CD4-positive, alpha-beta T cell (primary cell): Measurements from ENCODE around the gene PCK1. TPM values are rescaled to one million over a fixed set of nuclear protein-coding genes. Genes with fewer than 3 reads are reported as not detected.

Experiments used
- ATAC-seq: fragments of 200-7000 bp; cut with Tn5 transposase; one replicate; pipeline ENCODE4 v1.10.0; 2022; ENCODE audit warnings: mild to moderate bottlenecking; ENCODE audit not compliant: poor library complexity
- CTCF ChIA-PET: fragments of 350-600 bp; sonication (Branson Sonifier 250); formaldehyde crosslinking; loops from one replicate; lab custom pipeline; 2021; ENCODE audit warnings: antibody characterized with exemption, inconsistent platforms; lab: Charles Lee
- POLR2A ChIA-PET: fragments of 350-600 bp; sonication (Branson Sonifier 250); formaldehyde crosslinking; loops from one replicate; lab custom pipeline; 2021; ENCODE audit warnings: antibody characterized with exemption, inconsistent platforms; lab: Charles Lee
- DNase-seq, 14 experiments: peaks; one replicate each; pipeline ENCODE4 v3.0.0-alpha.2; 2013 to 2020; ENCODE audit warnings: mixed read lengths in 2 of 14
- H3K27ac ChIP-seq, 2 donors: one replicate each; pipeline versions ENCODE4 v1.5.1 to v1.7.0; 2013; ENCODE audit warnings: low read length in 2 of 2, low read depth in 1 of 2, mild to moderate bottlenecking in 1 of 2
- H3K27me3 ChIP-seq, 2 experiments: 1 replicate in 1 of 2; 2 replicates in 1 of 2; pipeline versions ENCODE4 v1.6.1 to v1.7.0; 2013; ENCODE audit warnings: low read length in 2 of 2, control low read depth in 1 of 2, mild to moderate bottlenecking in 1 of 2, moderate library complexity in 1 of 2; ENCODE audit not compliant: insufficient read depth in 2 of 2, control insufficient read depth in 1 of 2
- H3K36me3 ChIP-seq: one replicate; pipeline ENCODE4 v1.6.1; 2013; ENCODE audit warnings: low read length, control low read depth; ENCODE audit not compliant: insufficient read depth
- H3K4me1 ChIP-seq: one replicate; pipeline ENCODE4 v1.6.1; 2013; ENCODE audit warnings: low read length, control low read depth; ENCODE audit not compliant: insufficient read depth
- H3K4me3 ChIP-seq: one replicate; pipeline ENCODE4 v1.5.1; 2013; ENCODE audit warnings: mild to moderate bottlenecking, low read length, moderate library complexity
- H3K9me3 ChIP-seq, 2 experiments: 1 replicate in 1 of 2; 2 replicates in 1 of 2; pipeline versions ENCODE4 v1.6.1 to v1.7.0; 2013; ENCODE audit warnings: low read length in 2 of 2, mild to moderate bottlenecking in 2 of 2, control low read depth in 1 of 2, moderate library complexity in 1 of 2; ENCODE audit not compliant: control insufficient read depth in 1 of 2, insufficient read depth in 1 of 2
- H3K27ac Mint-ChIP-seq: one replicate; pipeline ENCODE4 v1.8.0; 2020; ENCODE audit warnings: mixed read lengths
- H3K27me3 Mint-ChIP-seq: one replicate; pipeline ENCODE4 v1.8.0; 2021; ENCODE audit warnings: mixed read lengths
- H3K36me3 Mint-ChIP-seq: one replicate; pipeline ENCODE4 v1.8.0; 2021; ENCODE audit warnings: low read depth, mixed read lengths
- H3K4me1 Mint-ChIP-seq: one replicate; pipeline ENCODE4 v1.8.0; 2021; ENCODE audit warnings: low read depth, mixed read lengths
- H3K4me3 Mint-ChIP-seq: one replicate; pipeline ENCODE4 v1.8.0; 2020; ENCODE audit warnings: mild to moderate bottlenecking, mixed read lengths
- H3K9me3 Mint-ChIP-seq: one replicate; pipeline ENCODE4 v1.8.0; 2020; ENCODE audit warnings: mixed read lengths
- intact Hi-C, 2 experiments: fragments of 100-400 bp; cut with DNase I in 1 of 2; cut with micrococcal nuclease in 1 of 2; formaldehyde crosslinking; loops; one replicate each; pipeline versions ENCODE4 v1.15.1 to v1.9.0; 2023 to 2025; cut with DNase I, micrococcal nuclease
- total RNA-seq, 174 experiments: library from RNA in 2 of 174; stranded (reverse) in 2 of 174; gene quantifications; one replicate each; pipeline ENCODE4 v1.2.3 and lab custom pipeline; 2021 to 2026
- TF ChIP-seq, protein P1 (sequence below): fragments of 200-600 bp; IDR thresholded peaks from one replicate; pipeline ENCODE4 v1.8.0; 2022; ENCODE audit warnings: antibody characterized with exemption, mild to moderate bottlenecking

The PCK1 gene
- total RNA-seq, 2 experiments from 2014 or later = not detected

- TF ChIP-seq, protein P1, sequence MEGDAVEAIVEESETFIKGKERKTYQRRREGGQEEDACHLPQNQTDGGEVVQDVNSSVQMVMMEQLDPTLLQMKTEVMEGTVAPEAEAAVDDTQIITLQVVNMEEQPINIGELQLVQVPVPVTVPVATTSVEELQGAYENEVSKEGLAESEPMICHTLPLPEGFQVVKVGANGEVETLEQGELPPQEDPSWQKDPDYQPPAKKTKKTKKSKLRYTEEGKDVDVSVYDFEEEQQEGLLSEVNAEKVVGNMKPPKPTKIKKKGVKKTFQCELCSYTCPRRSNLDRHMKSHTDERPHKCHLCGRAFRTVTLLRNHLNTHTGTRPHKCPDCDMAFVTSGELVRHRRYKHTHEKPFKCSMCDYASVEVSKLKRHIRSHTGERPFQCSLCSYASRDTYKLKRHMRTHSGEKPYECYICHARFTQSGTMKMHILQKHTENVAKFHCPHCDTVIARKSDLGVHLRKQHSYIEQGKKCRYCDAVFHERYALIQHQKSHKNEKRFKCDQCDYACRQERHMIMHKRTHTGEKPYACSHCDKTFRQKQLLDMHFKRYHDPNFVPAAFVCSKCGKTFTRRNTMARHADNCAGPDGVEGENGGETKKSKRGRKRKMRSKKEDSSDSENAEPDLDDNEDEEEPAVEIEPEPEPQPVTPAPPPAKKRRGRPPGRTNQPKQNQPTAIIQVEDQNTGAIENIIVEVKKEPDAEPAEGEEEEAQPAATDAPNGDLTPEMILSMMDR = no peak
- POLR2A ChIA-PET = no interaction called here
- Mint-ChIP-seq H3K9me3 (no peaks in the 10 kb centered on the region), H3K27me3 (no peaks in the 10 kb centered on the region), H3K36me3 (no peaks in the 10 kb centered on the region), H3K4me3 (no peak overlapping the region), H3K4me1 (no peaks in the 10 kb centered on the region), H3K27ac (no peak overlapping the region)
- no peak overlapping the region for H3K4me3 ChIP-seq
- CTCF ChIA-PET = no interaction called here
- H3K27me3 ChIP-seq = peaks cover 0 to 3% of the 10 kb centered on the region in 2 experiments
- H3K9me3 ChIP-seq = peaks cover 0 to 5% of the 10 kb centered on the region in 2 experiments
- no peak for DNase-seq
- intact Hi-C loops = no loop called here
- no peak overlapping the region for H3K27ac ChIP-seq
- H3K36me3 ChIP-seq = no peaks in the 10 kb centered on the region
- no peak for ATAC-seq
- no peaks in the 10 kb centered on the region for H3K4me1 ChIP-seq
These were observed 33.2 kb upstream of the PCK1 start for GRCh38 chr20:57527728-57528127.

GRCh38 chr20:57528148-57528547, 32.8 kb upstream of the PCK1 start:
- H3K4me3 ChIP-seq = no peak overlapping the region
- CTCF ChIA-PET = no interaction called here
- no peaks in the 10 kb centered on the region for H3K9me3 Mint-ChIP-seq
- no peaks in the 10 kb centered on the region for H3K4me1 ChIP-seq
- intact Hi-C loops = no loop called here
- TF ChIP-seq, protein P1 = no peak
- H3K36me3 ChIP-seq = no peaks in the 10 kb centered on the region
- H3K4me3 Mint-ChIP-seq = no peak overlapping the region
- no peaks in the 10 kb centered on the region for H3K4me1 Mint-ChIP-seq
- DNase-seq (no peak), ATAC-seq (no peak)
- H3K27me3 Mint-ChIP-seq = no peaks in the 10 kb centered on the region
- H3K36me3 Mint-ChIP-seq = no peaks in the 10 kb centered on the region
- no peak overlapping the region for H3K27ac Mint-ChIP-seq
- no peak overlapping the region for H3K27ac ChIP-seq
- peaks cover 0 to 3% of the 10 kb centered on the region in 2 experiments for H3K27me3 ChIP-seq
- H3K9me3 ChIP-seq = peaks cover 0 to 5% of the 10 kb centered on the region in 2 experiments
- POLR2A ChIA-PET = no interaction called here

- ChIA-PET CTCF (no interaction called here), POLR2A (no interaction called here)
- Mint-ChIP-seq H3K4me1 (no peaks in the 10 kb centered on the region), H3K9me3 (no peaks in the 10 kb centered on the region), H3K27me3 (peaks cover 8% of the 10 kb centered on the region), H3K27ac (no peak overlapping the region), H3K36me3 (no peaks in the 10 kb centered on the region), H3K4me3 (no peak overlapping the region)
- no peaks in the 10 kb centered on the region for H3K9me3 ChIP-seq
- TF ChIP-seq, protein P1 = no peak
- H3K27me3 ChIP-seq = peaks cover 0 to 3% of the 10 kb centered on the region in 2 experiments
- H3K4me3 ChIP-seq = no peak overlapping the region
- DNase-seq = no peak
- no peaks in the 10 kb centered on the region for H3K4me1 ChIP-seq
- intact Hi-C loops = no loop called here
- no peak for ATAC-seq
- no peaks in the 10 kb centered on the region for H3K36me3 ChIP-seq
- H3K27ac ChIP-seq = no peak overlapping the region
These were observed 31.7 kb upstream of the PCK1 start for GRCh38 chr20:57529160-57529585.
